IMR-90 (cell line): ENCODE results near the gene EIF4ENIF1. TPM values are rescaled to one million over a fixed set of nuclear protein-coding genes. Genes with fewer than 3 reads are reported as not detected.
A peak's percentile ranks its signal among the peaks of the same experiment; 100 is the strongest.

Experiments
- ATAC-seq: fragments of 200-7000 bp; cut with Tn5 transposase; 2 replicates; pipeline ENCODE4 v1.9.1; 2020; ENCODE audit warnings: low read depth, mild to moderate bottlenecking, moderate library complexity
- BruUV-seq: library from RNA; stranded (reverse); fragments of 400-500 nt; replicated peaks from 2 replicates; lab custom pipeline; 2021; lab: Mats Ljungman, UMichigan
- CTCF ChIA-PET: fragments of 300-600 bp; formaldehyde crosslinking; extraction: SDS; loops from one replicate; lab custom pipeline; 2021; ENCODE audit warnings: antibody characterized with exemption; lab: Yijun Ruan, JAX
- POLR2A ChIA-PET: fragments of 300-600 bp; sonication (Branson Sonifier 250); formaldehyde crosslinking; loops from one replicate; lab custom pipeline; 2022; ENCODE audit warnings: antibody characterized with exemption; ENCODE audit not compliant: unreplicated experiment; lab: Charles Lee
- DNase-seq: peaks from one replicate; pipeline ENCODE4 v3.0.0; 2013
- H2AFZ ChIP-seq: replicated peaks from 2 replicates; pipeline ENCODE3; 2013; ENCODE audit warnings: low read length, mild to moderate bottlenecking; ENCODE audit not compliant: poor library complexity
- H2AK5ac ChIP-seq: 2 replicates; pipeline ENCODE4 v1.6.1; 2013; ENCODE audit warnings: low read depth, low read length, inconsistent platforms
- H2AK9ac ChIP-seq: replicated peaks from 2 replicates; pipeline ENCODE3; 2013; ENCODE audit warnings: mild to moderate bottlenecking, low read depth, low read length, moderate library complexity; ENCODE audit not compliant: poor library complexity
- H2BK120ac ChIP-seq: 2 replicates; pipeline ENCODE4 v1.6.1; 2013; ENCODE audit warnings: low read depth, low read length, inconsistent platforms
- H2BK15ac ChIP-seq: 3 replicates; pipeline ENCODE4 v1.6.1; 2013; ENCODE audit warnings: low read depth, low read length, inconsistent platforms
- H2BK20ac ChIP-seq: 2 replicates; pipeline ENCODE4 v1.6.1; 2013; ENCODE audit warnings: low read depth, mild to moderate bottlenecking, inconsistent platforms, low read length, moderate library complexity
- H2BK5ac ChIP-seq: 2 replicates; pipeline ENCODE4 v1.6.1; 2013; ENCODE audit warnings: mild to moderate bottlenecking, low read depth, low read length, inconsistent platforms; ENCODE audit not compliant: poor library complexity, severe bottlenecking
- H3K14ac ChIP-seq: replicated peaks from 2 replicates; pipeline ENCODE4 v1.6.1; 2013; ENCODE audit warnings: low read depth, low read length, inconsistent platforms
- H3K18ac ChIP-seq: 2 replicates; pipeline ENCODE4 v1.6.1; 2013; ENCODE audit warnings: low read depth, low read length, control low read depth
- H3K23ac ChIP-seq: 2 replicates; pipeline ENCODE4 v1.6.1; 2013; ENCODE audit warnings: low read depth, low read length, inconsistent platforms
- H3K27ac ChIP-seq: 2 replicates; pipeline ENCODE4 v1.5.1; 2013; ENCODE audit warnings: mild to moderate bottlenecking, control low read depth, low read length; ENCODE audit not compliant: insufficient read depth
- H3K27me3 ChIP-seq: 2 replicates; pipeline ENCODE4 v1.6.1; 2013; ENCODE audit warnings: low read length; ENCODE audit not compliant: control insufficient read depth, insufficient read depth
- H3K36me3 ChIP-seq: 2 replicates; pipeline ENCODE4 v1.6.1; 2013; ENCODE audit warnings: low read length, mixed read lengths; ENCODE audit not compliant: control insufficient read depth, insufficient read depth
- H3K4ac ChIP-seq: 2 replicates; pipeline ENCODE4 v1.6.1; 2013; ENCODE audit warnings: low read depth, low read length, inconsistent platforms
- H3K4me1 ChIP-seq: 2 replicates; pipeline ENCODE4 v1.6.1; 2013; ENCODE audit warnings: low read length, mixed read lengths; ENCODE audit not compliant: control insufficient read depth, insufficient read depth
- H3K4me2 ChIP-seq: 2 replicates; pipeline ENCODE4 v1.6.1; 2013; ENCODE audit warnings: low read depth, mild to moderate bottlenecking, control low read depth, low read length, moderate library complexity
- H3K4me3 ChIP-seq: 2 replicates; pipeline ENCODE4 v1.5.1; 2013; ENCODE audit warnings: low read depth, mild to moderate bottlenecking, control low read depth, low read length, moderate library complexity; ENCODE audit not compliant: insufficient read depth
- H3K56ac ChIP-seq: 2 replicates; pipeline ENCODE4 v1.6.1; 2013; ENCODE audit warnings: low read length, inconsistent platforms; ENCODE audit not compliant: insufficient read depth; ENCODE audit errors: extremely low read depth
- H3K79me1 ChIP-seq, 2 experiments: 2 replicates each; pipeline ENCODE4 v1.6.1; 2013; ENCODE audit warnings: low read length in 2 of 2, inconsistent platforms in 1 of 2, low read depth in 1 of 2
- H3K9ac ChIP-seq: 2 replicates; pipeline ENCODE4 v1.6.1; 2013; ENCODE audit warnings: low read depth, low read length, control low read depth
- H3K9me1 ChIP-seq: 2 replicates; pipeline ENCODE4 v1.6.1; 2013; ENCODE audit warnings: low read length, inconsistent platforms; ENCODE audit not compliant: insufficient read depth
- H3K9me3 ChIP-seq: 2 replicates; pipeline ENCODE4 v1.6.1; 2013; ENCODE audit warnings: low read length; ENCODE audit not compliant: control insufficient read depth, insufficient read depth
- H4K20me1 ChIP-seq: 2 replicates; pipeline ENCODE4 v1.6.1; 2013; ENCODE audit warnings: low read length, inconsistent platforms; ENCODE audit not compliant: insufficient read depth
- H4K5ac ChIP-seq: 2 replicates; pipeline ENCODE4 v1.6.1; 2013; ENCODE audit warnings: mild to moderate bottlenecking, low read depth, low read length, control low read depth
- H4K8ac ChIP-seq, 2 experiments: 2 replicates each; pipeline ENCODE4 v1.6.1; 2013; ENCODE audit warnings: low read depth in 2 of 2, low read length in 2 of 2, control low read depth in 1 of 2, inconsistent platforms in 1 of 2
- H4K91ac ChIP-seq: 2 replicates; pipeline ENCODE4 v1.6.1; 2013; ENCODE audit warnings: low read depth, low read length, inconsistent platforms; ENCODE audit not compliant: insufficient read depth
- MAZ ChIP-seq: IDR thresholded peaks from 2 replicates; pipeline ENCODE4 v1.6.1; 2012; ENCODE audit warnings: low read depth, mild to moderate bottlenecking, low read length, improper control_type of control experiment, moderate library complexity, borderline replicate concordance
- POLR2A ChIP-seq: IDR thresholded peaks from 2 replicates; pipeline ENCODE4 v1.6.1; 2012; ENCODE audit warnings: mild to moderate bottlenecking, low read depth, low read length
- RAD21 ChIP-seq: IDR thresholded peaks from 2 replicates; pipeline ENCODE4 v1.6.1; 2012; ENCODE audit warnings: low read length, improper control_type of control experiment
- RCOR1 ChIP-seq: IDR thresholded peaks from 2 replicates; pipeline ENCODE4 v1.6.1; 2012; ENCODE audit warnings: mild to moderate bottlenecking, low read length, improper control_type of control experiment; ENCODE audit not compliant: insufficient replicate concordance
- SMC3 ChIP-seq: fragments of 150-350 bp; IDR thresholded peaks from 2 replicates; pipeline ENCODE4 v1.6.1; 2016; ENCODE audit warnings: low read depth, mild to moderate bottlenecking, antibody characterized with exemption, low read length, moderate library complexity
- WGBS, 2 experiments: methylation state at CpG; one replicate each; pipeline versions ENCODE4 v1.1.5 to v1.1.7; 2013; ENCODE audit warnings: missing lambda C conversion rate in 2 of 2; ENCODE audit not compliant: insufficient read length in 1 of 2; ENCODE audit errors: extremely low coverage in 2 of 2; 5-methylcytosine and 5-hydroxymethylcytosine counted together
- dilution Hi-C: fragments of 300-500 bp; cut with HindIII; formaldehyde crosslinking; loops from one replicate; pipeline ENCODE4 v1.14.3; 2018; ENCODE audit warnings: low sequenced_read_pairs; ENCODE audit not compliant: unreplicated experiment
- in situ Hi-C: fragments of 300-500 bp; cut with MboI; formaldehyde crosslinking; loops from 3 replicates; pipeline ENCODE4 v1.14.3; 2019; ENCODE audit warnings: low sequenced_read_pairs, inconsistent platforms, mixed read lengths
- intact Hi-C: fragments of 100-400 bp; cut with micrococcal nuclease; formaldehyde crosslinking; loops from 2 replicates; pipeline ENCODE4 v1.10.0; 2022
- polyA plus RNA-seq, 3 experiments: library from polyadenylated mRNA; depleted of rRNA; stranded (reverse); fragments of >200 nt; gene quantifications; 2 replicates each; pipeline ENCODE4 v1.2.3, GENCODE V29; 2012; ENCODE audit warnings: low replicate concordance in 1 of 3
- total RNA-seq: library from RNA; depleted of rRNA; stranded (reverse); fragments of >200 nt; gene quantifications from 2 replicates; pipeline ENCODE4 v1.2.3, GENCODE V29; 2012
- TF ChIP-seq, protein P1 (sequence below): conservative IDR thresholded peaks from 2 replicates; pipeline ENCODE4 v1.5.1; 2012; ENCODE audit warnings: mild to moderate bottlenecking, low read depth, low read length, improper control_type of control experiment

The EIF4ENIF1 gene
- total and polyA plus RNA-seq, 2 of the 4 experiments (the other 2 are of a cell fraction), result 14.7 to 16.0 TPM

DNA sequence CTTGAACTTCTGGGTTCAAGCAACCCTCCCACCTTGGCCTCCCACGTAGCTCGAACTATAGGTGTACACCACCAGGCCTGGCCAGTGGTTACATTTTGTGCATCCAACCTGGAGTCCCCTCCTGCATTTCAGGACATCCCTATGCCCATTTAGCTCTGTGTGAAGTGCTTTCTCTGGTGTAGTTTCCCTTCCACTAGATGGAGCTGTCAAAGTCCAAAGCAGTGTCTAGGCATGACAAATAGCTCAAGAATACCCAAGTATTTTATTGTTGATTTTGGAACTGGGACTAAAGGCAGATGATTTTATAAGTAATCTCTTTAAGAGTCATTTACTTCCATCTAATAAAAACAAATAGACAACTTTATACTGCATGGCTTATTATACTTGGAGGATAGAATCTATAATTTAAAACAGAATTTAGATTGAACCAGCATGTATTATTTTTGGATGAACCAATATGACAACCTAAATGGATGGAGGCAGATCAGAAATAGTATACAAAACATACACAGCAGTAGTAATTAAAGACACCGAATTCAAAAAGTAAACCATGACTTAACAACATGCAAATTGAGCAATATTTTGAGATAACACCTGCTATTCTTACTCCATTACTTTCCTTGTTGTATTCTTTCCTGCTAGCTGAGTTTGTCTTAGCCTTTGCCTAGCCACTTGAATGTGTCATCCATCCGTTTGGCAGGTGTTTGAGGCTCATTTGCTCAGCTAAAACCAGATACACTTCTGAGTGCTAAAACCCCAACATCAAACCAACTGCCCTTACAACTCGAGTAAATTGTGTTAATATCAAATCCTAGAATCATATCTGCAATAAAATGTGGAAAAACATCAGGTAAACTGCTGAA lies 37.7 kb downstream of the EIF4ENIF1 start:
- dilution Hi-C loops (no loop called here), intact Hi-C loops (loop anchor here (1.0 kb wide), 1 partner anchor 182 kb away; no protein-coding TSS in a partner anchor), in situ Hi-C loops (no loop called here)
- H3K18ac ChIP-seq, result no peak overlapping the region
- H3K27me3 ChIP-seq, result no peaks in the 10 kb centered on the region
- ChIA-PET CTCF (interaction anchor here (0.5 to 1.5 kb wide), 8 partner anchors 12 to 179 kb away, joined by 3 to 8 read pairs (median 5); no protein-coding TSS in a partner anchor), POLR2A (no interaction called here)
- no peak overlapping the region for H3K4me3 ChIP-seq
- no peaks in the 10 kb centered on the region for H3K4me1 ChIP-seq
- no peak overlapping the region for H4K91ac ChIP-seq
- no peak overlapping the region for H3K4me2 ChIP-seq
- BruUV-seq, result no TSS peak
- H4K8ac ChIP-seq, result no peak overlapping the region
- no peak overlapping the region for H3K14ac ChIP-seq
- H2BK5ac ChIP-seq, result no peak overlapping the region
- no CpG with 5 or more reads among the region's 5 CpGs for WGBS, 2 experiments
- H2BK120ac ChIP-seq, result no peak overlapping the region
- no peak overlapping the region for H2BK20ac ChIP-seq
- no peak overlapping the region for H2BK15ac ChIP-seq
- H3K9me1 ChIP-seq, result no peaks in the 10 kb centered on the region
- no peak overlapping the region for H2AFZ ChIP-seq
- H3K27ac ChIP-seq, result no peak overlapping the region
- H3K4ac ChIP-seq, result no peak overlapping the region
- no peak overlapping the region for H4K5ac ChIP-seq
- peaks cover 7 to 15% of the 10 kb centered on the region in 2 experiments; a peak in 3 of 4 replicates for H3K79me1 ChIP-seq
- no peak overlapping the region for H3K23ac ChIP-seq
- peaks cover 9% of the 10 kb centered on the region; the same call in 1 of the 2 replicates for H4K20me1 ChIP-seq
- no peak overlapping the region for H3K9ac ChIP-seq
- H3K36me3 ChIP-seq, result peaks cover 24% of the 10 kb centered on the region
- H2AK9ac ChIP-seq, result peak overlapping the region; percentile 84
- TF ChIP-seq SMC3 (peak; percentile 53), RCOR1 (no peak), POLR2A (no peak), RAD21 (peak; percentile 44), MAZ (no peak)
- TF ChIP-seq, protein P1, sequence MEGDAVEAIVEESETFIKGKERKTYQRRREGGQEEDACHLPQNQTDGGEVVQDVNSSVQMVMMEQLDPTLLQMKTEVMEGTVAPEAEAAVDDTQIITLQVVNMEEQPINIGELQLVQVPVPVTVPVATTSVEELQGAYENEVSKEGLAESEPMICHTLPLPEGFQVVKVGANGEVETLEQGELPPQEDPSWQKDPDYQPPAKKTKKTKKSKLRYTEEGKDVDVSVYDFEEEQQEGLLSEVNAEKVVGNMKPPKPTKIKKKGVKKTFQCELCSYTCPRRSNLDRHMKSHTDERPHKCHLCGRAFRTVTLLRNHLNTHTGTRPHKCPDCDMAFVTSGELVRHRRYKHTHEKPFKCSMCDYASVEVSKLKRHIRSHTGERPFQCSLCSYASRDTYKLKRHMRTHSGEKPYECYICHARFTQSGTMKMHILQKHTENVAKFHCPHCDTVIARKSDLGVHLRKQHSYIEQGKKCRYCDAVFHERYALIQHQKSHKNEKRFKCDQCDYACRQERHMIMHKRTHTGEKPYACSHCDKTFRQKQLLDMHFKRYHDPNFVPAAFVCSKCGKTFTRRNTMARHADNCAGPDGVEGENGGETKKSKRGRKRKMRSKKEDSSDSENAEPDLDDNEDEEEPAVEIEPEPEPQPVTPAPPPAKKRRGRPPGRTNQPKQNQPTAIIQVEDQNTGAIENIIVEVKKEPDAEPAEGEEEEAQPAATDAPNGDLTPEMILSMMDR, result peak; percentile 58
- peak; percentile 82 for ATAC-seq
- no peak overlapping the region for H3K56ac ChIP-seq
- no peaks in the 10 kb centered on the region for H3K9me3 ChIP-seq
- DNase-seq, result peak; percentile 59
- no peak overlapping the region for H2AK5ac ChIP-seq
